ENCODE results near the gene YEATS2.
"Not testable (repeated sequence)": the region's sequence is repeated elsewhere in the genome, so short reads cannot be mapped to it uniquely, and the experiment has no call there.

Gene YEATS2

DNA sequence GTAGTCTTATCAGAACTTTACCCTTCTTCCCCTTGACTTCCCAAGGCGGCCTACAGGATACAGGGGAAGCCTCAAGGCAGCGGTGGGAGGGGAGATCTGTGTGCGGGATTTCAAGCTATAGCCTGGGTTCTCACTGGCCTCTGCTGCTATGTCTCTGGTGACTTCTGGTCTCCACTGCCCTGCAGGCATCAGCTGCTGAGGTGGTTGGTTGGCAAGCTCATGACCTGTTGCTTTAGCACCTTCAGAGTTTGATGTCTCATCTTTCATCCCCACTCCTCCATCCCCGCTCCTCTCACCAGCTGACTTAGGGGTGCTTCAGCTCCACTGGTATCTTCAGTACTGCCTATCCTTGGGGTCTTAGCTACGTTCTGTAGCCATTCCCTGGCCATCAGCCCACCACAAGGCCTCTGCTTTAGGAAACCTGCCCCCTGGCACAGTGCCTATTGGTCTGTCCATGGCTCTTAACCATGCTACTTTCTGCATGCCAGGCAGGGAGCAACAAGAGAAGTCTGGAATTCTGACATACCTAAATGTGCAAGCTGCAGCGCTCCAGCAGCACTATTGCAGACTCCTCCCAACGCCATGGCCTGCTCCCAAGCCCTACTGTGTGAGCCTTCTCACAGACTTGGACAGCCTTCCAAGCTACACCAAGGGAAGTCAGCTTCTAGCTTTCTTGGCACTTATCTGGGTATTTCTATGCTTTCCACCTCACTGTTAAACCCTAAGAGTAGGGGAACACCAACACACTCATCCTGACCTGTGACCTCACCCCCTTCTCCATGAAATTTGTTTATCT lies 1.8 kb upstream of the YEATS2 start:
- in situ Hi-C loops (cut with HindIII; ENCODE audit: low pct_unique_long_range_greater_than_20kb, low sequenced_read_pairs): no loop called here
- no peak for TF ChIP-seq JUND (IDR thresholded peaks at IDR 0.05; ENCODE audit: low read depth)
- DNase-seq (ENCODE audit: low read depth in 1 of 2, low spot score in 1 of 2): peak in 1 of 2 experiments; percentile 40

DNA sequence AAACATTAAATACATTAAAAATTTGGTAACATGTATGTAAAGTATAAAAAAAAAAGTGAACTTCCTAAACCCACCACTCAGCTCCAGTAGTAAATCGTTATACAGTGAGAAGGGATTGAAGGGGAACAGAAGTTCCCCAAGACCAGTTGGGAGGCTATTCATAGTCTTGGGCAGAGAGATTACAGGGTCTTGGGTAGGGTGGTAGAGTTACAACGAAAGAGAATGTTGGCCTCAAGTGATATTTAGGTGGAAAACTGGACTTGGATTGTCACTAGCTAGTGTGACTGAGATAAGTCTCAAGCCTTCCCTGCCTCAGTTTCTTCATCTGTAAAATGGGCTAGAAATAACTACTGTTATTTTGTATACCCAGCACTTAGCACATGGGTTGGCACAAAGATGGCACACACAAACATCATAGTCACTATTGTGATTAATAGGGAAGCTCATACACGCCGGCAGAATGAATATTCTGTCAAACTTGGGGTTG lies 431 bp upstream of the YEATS2 start:
- TF ChIP-seq JUND (IDR thresholded peaks at IDR 0.05; ENCODE audit: low read depth): no peak
- in situ Hi-C loops (cut with HindIII; ENCODE audit: low pct_unique_long_range_greater_than_20kb, low sequenced_read_pairs): no loop called here
- DNase-seq (ENCODE audit: low read depth in 1 of 2, low spot score in 1 of 2): no peak

GRCh38 chr3:183698318-183698751 lies 738 bp downstream of the YEATS2 start:
- in situ Hi-C loops (cut with HindIII; ENCODE audit: low pct_unique_long_range_greater_than_20kb, low sequenced_read_pairs): no loop called here
- DNase-seq (ENCODE audit: low read depth in 1 of 2, low spot score in 1 of 2): peak; percentile 40 to 83
- no peak for TF ChIP-seq JUND (IDR thresholded peaks at IDR 0.05; ENCODE audit: low read depth)

GRCh38 chr3:183698756-183699155 lies 1.2 kb downstream of the YEATS2 start:
- peak; percentile 22 to 43 for DNase-seq (ENCODE audit: low read depth in 1 of 2, low spot score in 1 of 2)
- in situ Hi-C loops (cut with HindIII; ENCODE audit: low pct_unique_long_range_greater_than_20kb, low sequenced_read_pairs): no loop called here
- no peak for TF ChIP-seq JUND (IDR thresholded peaks at IDR 0.05; ENCODE audit: low read depth)

GRCh38 chr3:183699238-183699947 lies 1.8 kb downstream of the YEATS2 start:
- in situ Hi-C loops (cut with HindIII; ENCODE audit: low pct_unique_long_range_greater_than_20kb, low sequenced_read_pairs): no loop called here
- no peak for TF ChIP-seq JUND (IDR thresholded peaks at IDR 0.05; ENCODE audit: low read depth)
- DNase-seq (ENCODE audit: low read depth in 1 of 2, low spot score in 1 of 2): no peak

DNA sequence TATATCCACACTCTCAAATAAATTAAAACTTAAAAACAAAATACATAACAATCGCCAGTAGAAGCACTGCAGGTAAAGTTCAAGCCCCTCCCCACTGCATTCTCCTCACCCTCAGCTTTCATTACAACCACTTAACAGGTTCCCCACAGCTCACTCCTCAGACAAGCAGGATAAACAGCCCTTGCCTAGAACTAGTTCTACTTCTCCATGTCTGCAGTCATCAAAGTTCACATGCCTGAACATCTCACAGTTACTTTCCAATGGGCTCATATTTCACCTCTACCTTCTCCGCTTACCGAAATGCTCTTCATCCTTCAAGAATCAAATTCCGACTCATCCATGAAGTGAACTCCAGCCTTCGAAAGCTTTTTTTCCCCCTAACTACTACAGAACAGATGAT lies 4.1 kb downstream of the YEATS2 start:
- no peak for TF ChIP-seq JUND (IDR thresholded peaks at IDR 0.05; ENCODE audit: low read depth)
- peak in 1 of 2 experiments; percentile 58 for DNase-seq (ENCODE audit: low read depth in 1 of 2, low spot score in 1 of 2)

GRCh38 chr3:183703892-183704291 lies 6.3 kb downstream of the YEATS2 start:
- in situ Hi-C loops (cut with HindIII; ENCODE audit: low pct_unique_long_range_greater_than_20kb, low sequenced_read_pairs); DNase-seq (ENCODE audit: low read depth in 1 of 2, low spot score in 1 of 2): not testable (repeated sequence)

More for the DNA sequence above, 4.1 kb downstream of the YEATS2 start:
- in situ Hi-C loops (cut with HindIII; ENCODE audit: low pct_unique_long_range_greater_than_20kb, low sequenced_read_pairs): no loop called here

- in situ Hi-C loops (cut with HindIII; ENCODE audit: low pct_unique_long_range_greater_than_20kb, low sequenced_read_pairs): no loop called here
- no peak for TF ChIP-seq JUND (IDR thresholded peaks at IDR 0.05; ENCODE audit: low read depth)
- DNase-seq (ENCODE audit: low read depth in 1 of 2, low spot score in 1 of 2): no peak
Observed at GRCh38 chr3:183710231-183710630, 12.6 kb downstream of the YEATS2 start.

GRCh38 chr3:183711516-183711915 lies 13.9 kb downstream of the YEATS2 start:
- in situ Hi-C loops (cut with HindIII; ENCODE audit: low pct_unique_long_range_greater_than_20kb, low sequenced_read_pairs): no loop called here
- DNase-seq (ENCODE audit: low read depth in 1 of 2, low spot score in 1 of 2): no peak
- TF ChIP-seq JUND (IDR thresholded peaks at IDR 0.05; ENCODE audit: low read depth): no peak

- DNase-seq (ENCODE audit: low read depth in 1 of 2, low spot score in 1 of 2): no peak
- no peak for TF ChIP-seq JUND (IDR thresholded peaks at IDR 0.05; ENCODE audit: low read depth)
- in situ Hi-C loops (cut with HindIII; ENCODE audit: low pct_unique_long_range_greater_than_20kb, low sequenced_read_pairs): no loop called here
Observed at GRCh38 chr3:183714622-183715021, 17.0 kb downstream of the YEATS2 start.

DNA sequence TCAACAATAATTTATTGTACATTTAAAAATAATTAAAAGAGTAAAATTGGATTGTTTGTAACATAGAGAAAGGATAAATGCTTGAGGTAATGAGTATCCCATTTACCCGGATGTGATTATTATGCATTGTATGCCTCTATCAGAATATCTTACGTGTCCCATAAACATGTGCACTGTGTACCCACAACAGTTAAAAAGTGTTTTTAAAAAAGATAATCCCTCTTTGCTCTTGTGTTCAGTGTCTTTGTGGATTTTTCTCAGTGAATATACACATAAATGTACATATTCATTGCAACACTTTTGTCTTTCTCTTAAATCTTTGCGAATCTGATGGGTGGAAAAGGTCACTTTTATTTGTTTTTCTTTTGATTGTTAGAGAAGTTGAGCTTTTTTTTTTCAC lies 20.4 kb downstream of the YEATS2 start:
- no peak for DNase-seq (ENCODE audit: low read depth in 1 of 2, low spot score in 1 of 2)
- no peak for TF ChIP-seq JUND (IDR thresholded peaks at IDR 0.05; ENCODE audit: low read depth)
- in situ Hi-C loops (cut with HindIII; ENCODE audit: low pct_unique_long_range_greater_than_20kb, low sequenced_read_pairs): no loop called here

GRCh38 chr3:183725387-183725786 lies 27.8 kb downstream of the YEATS2 start:
- no peak for DNase-seq (ENCODE audit: low read depth in 1 of 2, low spot score in 1 of 2)
- in situ Hi-C loops (cut with HindIII; ENCODE audit: low pct_unique_long_range_greater_than_20kb, low sequenced_read_pairs): no loop called here
- no peak for TF ChIP-seq JUND (IDR thresholded peaks at IDR 0.05; ENCODE audit: low read depth)

DNA sequence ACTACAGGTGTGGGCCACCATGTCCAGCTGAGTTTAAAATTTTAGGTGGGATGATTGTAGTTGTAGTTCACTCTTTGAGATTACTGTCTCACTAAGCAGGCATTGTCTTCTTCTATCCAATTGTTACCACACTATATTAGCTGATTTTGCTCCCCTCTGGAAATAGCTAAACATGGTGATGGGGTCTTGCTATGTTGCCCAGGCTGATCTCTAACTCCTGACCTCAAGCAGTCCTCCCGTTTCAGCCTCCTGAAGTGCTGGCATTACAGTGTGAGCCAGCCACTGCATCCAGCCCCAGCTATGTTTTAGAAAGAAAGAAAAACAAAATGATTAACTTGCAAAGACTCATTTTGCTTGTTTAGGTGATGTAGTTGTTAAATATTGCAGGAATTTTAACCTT lies 30.6 kb downstream of the YEATS2 start:
- in situ Hi-C loops (cut with HindIII; ENCODE audit: low pct_unique_long_range_greater_than_20kb, low sequenced_read_pairs): no loop called here
- no peak for DNase-seq (ENCODE audit: low read depth in 1 of 2, low spot score in 1 of 2)
- TF ChIP-seq JUND (IDR thresholded peaks at IDR 0.05; ENCODE audit: low read depth): no peak

Measured in T47D (cell line).